ENCODE results near the gene BABAM1. TPM values are rescaled to one million over a fixed set of nuclear protein-coding genes. Genes with fewer than 3 reads are reported as not detected.

The BABAM1 gene
- total RNA-seq, 1 donor = 79.2 TPM

DNA sequence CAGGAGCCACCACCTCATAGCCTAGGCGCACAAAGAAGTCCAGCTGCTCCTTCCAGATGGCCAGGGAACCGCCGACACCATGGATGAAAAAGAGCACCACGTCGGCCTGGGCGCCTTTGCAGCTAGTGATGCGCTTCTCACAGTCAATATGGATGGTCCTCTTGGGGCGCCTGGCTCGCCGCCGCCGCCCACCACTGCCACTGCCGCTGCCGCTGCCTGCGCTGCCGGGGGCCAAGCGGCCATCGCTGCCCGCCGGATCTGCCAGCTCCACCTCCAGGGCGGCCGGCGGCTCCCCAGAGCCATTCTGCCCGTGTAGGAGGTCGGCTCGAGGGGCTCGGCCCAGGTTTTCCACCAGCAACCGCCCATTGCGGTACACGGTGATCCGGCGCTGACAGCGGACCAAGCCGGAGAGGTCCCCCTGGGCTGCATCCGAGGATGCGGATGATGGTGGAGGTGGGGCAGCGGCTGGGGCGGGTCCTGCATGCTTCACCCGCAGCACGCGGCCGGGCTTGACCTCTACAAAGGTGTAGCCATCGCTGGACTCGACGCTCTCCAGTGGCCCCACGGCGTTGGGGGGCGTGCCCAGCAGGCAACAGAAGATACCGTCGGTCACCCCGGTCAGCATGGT is 33.9 kb downstream of the BABAM1 start:
- no peak for DNase-seq (ENCODE audit: low read depth in 2 of 3, low spot score in 2 of 3)

- DNase-seq (ENCODE audit: low read depth in 2 of 3, low spot score in 2 of 3) = peak in 1 of 3 donors; percentile 52
Measured at GRCh38 chr19:17302391-17303166, 35.3 kb downstream of the BABAM1 start.

- DNase-seq (ENCODE audit: low read depth in 2 of 3, low spot score in 2 of 3) = peak; percentile 78 to 97 (median 96)
Measured at GRCh38 chr19:17303167-17303939, 36.1 kb downstream of the BABAM1 start, which contains the start of gene ABHD8. Gene ABHD8 (minus strand): TSS chr19:17303425. CDS start chr19:17301616, 1,809 bp downstream.

DNA sequence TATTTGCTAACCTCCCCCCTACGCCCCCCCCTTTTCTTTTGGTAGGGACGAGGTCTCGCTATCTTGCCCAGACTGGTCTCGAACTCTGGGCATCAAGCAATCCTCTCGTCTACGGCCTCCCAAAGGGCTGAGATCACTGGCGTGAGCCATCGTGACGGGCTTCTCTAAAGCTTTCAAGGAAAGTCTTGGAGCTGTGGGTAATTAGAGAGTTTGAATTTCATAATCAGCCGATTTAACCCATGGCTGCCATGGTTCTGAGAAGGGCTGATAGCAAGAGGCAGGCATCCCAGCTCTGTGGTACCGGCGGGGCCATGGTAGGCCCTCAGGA is 36.7 kb downstream of the BABAM1 start:
- no peak for DNase-seq (ENCODE audit: low read depth in 2 of 3, low spot score in 2 of 3)

DNA sequence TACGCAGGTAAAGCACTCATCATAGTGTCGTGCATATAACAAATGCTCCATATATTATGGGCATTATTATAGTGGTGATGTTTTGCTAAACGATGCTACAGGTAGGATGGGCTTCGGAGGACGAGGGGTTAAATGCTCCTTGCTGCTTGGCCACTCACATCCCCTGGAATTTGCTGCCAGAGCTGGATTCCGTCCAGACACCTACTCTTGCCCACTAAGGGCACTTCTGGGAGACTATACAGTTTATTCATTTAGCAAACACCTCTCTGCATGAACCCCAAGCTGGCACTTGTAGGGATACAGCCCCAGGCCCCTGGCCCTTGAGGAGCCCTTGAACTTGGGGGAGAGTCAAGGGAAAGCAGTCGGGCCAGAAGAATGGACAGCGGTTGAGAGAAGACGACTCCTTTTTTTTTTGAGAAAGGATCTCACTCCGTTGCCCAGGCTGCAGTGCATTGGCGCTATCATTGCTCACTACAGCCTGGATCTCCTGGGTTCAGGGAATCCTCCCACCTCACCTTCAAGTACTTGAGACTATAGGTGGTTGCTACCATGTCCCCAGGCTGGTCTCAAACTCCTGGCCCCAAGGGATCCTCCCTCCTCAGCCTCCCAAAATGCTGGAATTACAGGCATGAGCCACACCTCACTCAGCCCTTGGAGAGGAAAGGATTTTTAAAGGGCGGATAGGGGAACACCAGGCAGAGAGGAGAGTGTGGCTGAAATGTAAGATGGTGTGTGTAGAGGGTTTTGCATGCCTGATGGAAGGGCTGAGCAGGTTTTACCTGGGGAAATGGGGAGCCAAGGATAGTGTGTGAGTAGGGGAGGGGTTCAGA is 37.4 kb downstream of the BABAM1 start:
- no peak for DNase-seq (ENCODE audit: low read depth in 2 of 3, low spot score in 2 of 3)

DNA sequence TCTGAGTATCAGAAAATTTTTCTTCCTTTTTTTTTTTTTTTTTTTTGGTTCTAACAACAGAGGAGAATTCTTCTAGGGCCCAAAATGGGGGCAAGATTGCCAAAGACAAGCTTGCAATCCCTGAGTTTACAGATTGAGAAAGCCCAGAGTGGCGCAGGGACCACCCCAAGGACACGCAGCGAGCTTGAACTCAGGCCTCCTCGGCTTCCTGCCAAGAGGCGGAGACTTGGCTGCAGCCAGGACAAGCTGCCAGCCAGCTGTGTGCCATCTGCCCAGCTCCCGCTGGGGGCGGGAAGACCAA is 37.9 kb downstream of the BABAM1 start:
- DNase-seq (ENCODE audit: low read depth in 2 of 3, low spot score in 2 of 3) = no peak

GRCh38 chr19:17305517-17306284 is 38.5 kb downstream of the BABAM1 start, which contains the start of gene MRPL34:
Gene MRPL34 (plus strand): TSS chr19:17305872. CDS start chr19:17305893, 21 bp downstream.
- DNase-seq (ENCODE audit: low read depth in 2 of 3, low spot score in 2 of 3) = peak; percentile 92 to 100 (median 100)

GRCh38 chr19:17306285-17306714 is 39.1 kb downstream of the BABAM1 start:
- no peak for DNase-seq (ENCODE audit: low read depth in 2 of 3, low spot score in 2 of 3)

GRCh38 chr19:17307876-17308377 is 40.7 kb downstream of the BABAM1 start:
- DNase-seq (ENCODE audit: low read depth in 2 of 3, low spot score in 2 of 3) = no peak

GRCh38 chr19:17309198-17309964 is 42.1 kb downstream of the BABAM1 start, which contains the start of gene DDA1:
Gene DDA1 (plus strand): TSS chr19:17309563. CDS start chr19:17309655, 92 bp downstream.
- DNase-seq (ENCODE audit: low read depth in 2 of 3, low spot score in 2 of 3) = peak; percentile 92 to 100 (median 100)

DNA sequence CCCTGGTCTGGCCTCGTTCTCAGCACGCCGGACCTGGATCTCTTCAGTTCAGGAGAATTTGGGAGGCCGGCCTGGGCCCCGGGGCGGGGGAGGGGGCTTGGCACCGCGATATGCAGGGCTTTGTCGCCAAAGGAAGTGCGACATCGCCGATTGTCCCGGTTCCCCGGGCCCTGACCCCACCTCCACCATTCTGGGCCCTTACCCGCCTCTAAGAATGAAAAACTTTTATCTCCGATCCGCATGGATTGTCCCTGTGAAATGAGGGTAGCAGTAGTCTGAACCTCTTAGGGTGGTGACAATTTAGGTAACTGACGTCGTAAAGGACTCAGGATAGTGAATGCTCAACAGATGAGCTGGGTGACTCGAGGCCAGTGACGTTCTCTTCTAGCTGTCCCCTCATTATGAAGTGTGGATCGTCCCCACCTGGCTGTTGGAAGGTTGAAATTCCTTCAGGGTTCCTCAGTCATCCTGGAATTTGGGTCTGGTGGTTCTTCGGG is 42.8 kb downstream of the BABAM1 start:
- peak in 1 of 3 donors; percentile 19 for DNase-seq (ENCODE audit: low read depth in 2 of 3, low spot score in 2 of 3)

DNA sequence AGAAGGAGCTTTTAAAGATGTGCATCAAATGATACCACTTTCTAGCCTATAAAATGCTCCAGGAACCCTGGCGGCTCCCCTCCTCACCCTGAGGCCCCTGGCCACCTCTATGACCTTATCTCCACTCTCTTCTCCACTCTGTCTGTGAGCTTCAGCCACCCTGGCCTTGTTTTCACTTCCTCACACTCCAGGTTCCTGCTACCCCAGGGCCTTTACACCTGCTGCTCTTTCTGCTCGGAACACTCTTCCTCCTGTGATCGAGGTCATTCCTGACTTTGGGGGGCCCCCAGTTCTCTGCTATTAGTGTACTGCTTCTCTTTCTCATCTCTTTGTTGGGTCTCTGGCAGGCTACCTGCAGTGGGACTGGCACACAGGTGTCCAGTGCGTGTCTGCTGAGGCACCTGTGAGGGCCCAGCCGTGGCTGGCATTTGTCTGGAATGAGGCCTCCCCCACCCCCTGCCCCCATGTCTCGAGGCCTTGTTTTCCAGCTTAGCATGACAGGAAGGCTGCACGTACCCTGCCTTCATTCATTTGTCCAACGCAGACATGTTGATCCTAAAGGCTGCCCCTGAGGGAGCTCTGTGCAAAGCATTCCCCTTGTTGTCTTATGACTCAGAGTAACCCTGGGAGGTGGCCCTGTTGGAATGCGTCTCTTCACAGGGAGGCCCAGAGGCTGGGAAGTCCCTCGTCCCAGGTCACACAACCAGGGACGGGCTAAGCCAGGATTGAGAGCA is 44.4 kb downstream of the BABAM1 start:
- DNase-seq (ENCODE audit: low read depth in 2 of 3, low spot score in 2 of 3) = no peak

- DNase-seq (ENCODE audit: low read depth in 2 of 3, low spot score in 2 of 3) = no peak
Measured at GRCh38 chr19:17312189-17313113, 45.2 kb downstream of the BABAM1 start.

DNA sequence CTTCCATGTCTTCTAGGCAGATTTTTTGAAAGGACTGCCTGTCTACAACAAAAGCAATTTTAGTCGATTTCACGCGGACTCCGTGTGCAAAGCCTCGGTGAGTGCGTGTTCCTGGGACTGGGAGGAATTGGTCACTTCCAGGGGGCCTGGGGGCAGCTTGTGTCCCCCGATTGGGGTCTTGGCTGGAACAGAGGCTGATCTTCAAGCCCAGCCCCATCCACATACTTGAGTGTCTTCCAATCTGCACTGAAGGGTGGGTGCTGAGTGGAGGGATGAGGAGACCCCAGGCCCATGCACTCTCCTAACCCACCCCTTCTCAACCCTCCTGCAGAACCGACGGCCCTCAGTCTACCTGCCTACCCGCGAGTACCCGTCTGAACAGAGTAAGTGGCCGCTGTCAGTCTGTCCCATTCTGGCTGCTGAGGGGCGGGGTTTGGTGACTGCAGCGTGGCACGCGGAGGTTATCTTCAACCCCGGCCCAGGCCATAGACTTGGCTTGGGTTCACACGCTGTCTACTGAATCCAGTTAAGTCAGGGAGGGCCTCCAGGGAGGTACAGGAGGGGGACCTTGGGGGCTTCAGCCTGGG is 46.9 kb downstream of the BABAM1 start:
- no peak for DNase-seq (ENCODE audit: low read depth in 2 of 3, low spot score in 2 of 3)

DNA sequence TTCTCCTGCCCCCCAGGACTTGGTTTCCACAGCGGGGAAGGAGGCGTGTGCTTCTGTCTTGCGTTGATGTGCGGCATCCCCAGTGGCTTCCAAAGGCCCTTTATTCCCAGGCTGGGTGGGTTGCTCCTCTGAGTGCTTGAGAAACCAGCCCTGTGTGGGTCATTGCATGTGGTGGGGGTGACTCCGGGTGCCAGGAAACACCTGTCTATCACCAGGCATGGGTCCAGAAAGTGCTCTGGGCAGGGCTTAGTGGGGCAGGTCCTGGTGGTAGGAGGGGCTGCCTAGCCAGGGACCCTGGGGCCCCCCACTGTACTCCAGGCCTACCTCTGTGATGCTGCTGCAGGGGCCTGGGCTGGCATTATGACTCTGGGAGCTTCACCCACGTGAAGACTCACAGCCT is 51.7 kb downstream of the BABAM1 start:
- DNase-seq (ENCODE audit: low read depth in 2 of 3, low spot score in 2 of 3) = no peak

- no peak for DNase-seq (ENCODE audit: low read depth in 2 of 3, low spot score in 2 of 3)
Measured at GRCh38 chr19:17319473-17320238, 52.4 kb downstream of the BABAM1 start.
